B cell (primary cell): ENCODE measurements around the gene CHAF1A. TPM values are rescaled to one million over a fixed set of nuclear protein-coding genes. Genes with fewer than 3 reads are reported as not detected.
A peak's percentile ranks its signal among the peaks of the same experiment; 100 is the strongest.

Experiments
- ATAC-seq: fragments of 200-7000 bp; cut with Tn5 transposase; one replicate; pipeline ENCODE4 v1.10.0; 2021; ENCODE audit warnings: low read depth, mild to moderate bottlenecking, moderate number of reproducible peaks, moderate library complexity
- CTCF ChIA-PET: fragments of 350-600 bp; sonication (Branson Sonifier 250); formaldehyde crosslinking; loops from one replicate; lab custom pipeline; 2021; ENCODE audit warnings: antibody characterized with exemption, inconsistent platforms; lab: Charles Lee
- POLR2A ChIA-PET: fragments of 350-600 bp; sonication (Branson Sonifier 250); formaldehyde crosslinking; loops from one replicate; lab custom pipeline; 2021; ENCODE audit warnings: antibody characterized with exemption; lab: Charles Lee
- DNase-seq: peaks from one replicate; pipeline ENCODE4 v3.0.0; 2013
- H2AFZ ChIP-seq: 2 replicates; pipeline ENCODE4 v1.6.1; 2012; ENCODE audit warnings: mild to moderate bottlenecking, low read depth, low read length; ENCODE audit not compliant: insufficient read depth, poor library complexity, severe bottlenecking
- H3K27ac ChIP-seq, 2 donors: 1 replicate in 1 of 2; 2 replicates in 1 of 2; pipeline ENCODE4 v1.5.1; 2012 to 2013; ENCODE audit warnings: low read length in 2 of 2, mild to moderate bottlenecking in 2 of 2, moderate library complexity in 1 of 2
- H3K27me3 ChIP-seq, 4 experiments: fragments of 200-600 bp in 1 of 4; sonication (generic) in 1 of 4; replicated peaks in 1 of 4; 1 replicate in 2 of 4; 2 replicates in 2 of 4; pipeline versions ENCODE4 v1.6.1 to v1.7.0; 2013 to 2016; ENCODE audit warnings: low read length in 3 of 4, mild to moderate bottlenecking in 2 of 4, mixed read lengths in 1 of 4, moderate library complexity in 1 of 4; ENCODE audit not compliant: insufficient read depth in 4 of 4, control insufficient read depth in 3 of 4; ENCODE audit errors: control extremely low read depth in 1 of 4
- H3K36me3 ChIP-seq, 2 experiments: replicated peaks in 1 of 2; 1 replicate in 1 of 2; 2 replicates in 1 of 2; pipeline versions ENCODE4 v1.6.1 to v1.7.1; 2013; ENCODE audit warnings: low read length in 1 of 2; ENCODE audit not compliant: insufficient read depth in 2 of 2, control insufficient read depth in 1 of 2; ENCODE audit errors: control extremely low read depth in 1 of 2, extremely low read depth in 1 of 2
- H3K4me1 ChIP-seq, 2 donors: fragments of 200-600 bp in 1 of 2; sonication (generic) in 1 of 2; 1 replicate in 1 of 2; 2 replicates in 1 of 2; pipeline versions ENCODE4 v1.5.1 to v1.6.1; 2013 to 2017; ENCODE audit warnings: low read length in 2 of 2; ENCODE audit not compliant: control insufficient read depth in 2 of 2, insufficient read depth in 2 of 2
- H3K4me2 ChIP-seq: replicated peaks from 2 replicates; pipeline ENCODE3; 2012; ENCODE audit warnings: mild to moderate bottlenecking, low read depth, low read length; ENCODE audit not compliant: poor library complexity, severe bottlenecking
- H3K4me3 ChIP-seq, 5 experiments: fragments of 200-600 bp in 1 of 5; sonication (generic) in 1 of 5; 1 replicate in 3 of 5; 2 replicates in 2 of 5; pipeline versions ENCODE4 v1.5.1 to v1.7.0; 2011 to 2016; ENCODE audit warnings: low read length in 4 of 5, mild to moderate bottlenecking in 4 of 5, low read depth in 2 of 5, control low read depth in 1 of 5, moderate library complexity in 1 of 5; ENCODE audit not compliant: insufficient read depth in 1 of 5; ENCODE audit errors: control extremely low read depth in 1 of 5, extremely low read depth in 1 of 5
- H3K79me2 ChIP-seq: fragments of 200-600 bp; sonication (generic); one replicate; pipeline ENCODE4 v1.6.0; 2016; ENCODE audit warnings: low read length; ENCODE audit not compliant: control insufficient read depth, insufficient read depth
- H3K9ac ChIP-seq: fragments of 200-600 bp; sonication (generic); 2 replicates; pipeline ENCODE4 v1.6.1; 2017; ENCODE audit warnings: mild to moderate bottlenecking, low read length, moderate library complexity
- H3K9me3 ChIP-seq, 3 donors: one replicate each; pipeline versions ENCODE4 v1.6.1 to v1.7.1; 2013; ENCODE audit warnings: low read length in 2 of 3; ENCODE audit not compliant: control insufficient read depth in 2 of 3, insufficient read depth in 1 of 3; ENCODE audit errors: control extremely low read depth in 1 of 3
- H4K20me1 ChIP-seq: 2 replicates; pipeline ENCODE4 v1.6.0; 2012; ENCODE audit warnings: mild to moderate bottlenecking, low read length; ENCODE audit not compliant: insufficient read depth, control insufficient read depth, poor library complexity, severe bottlenecking
- H3K27ac Mint-ChIP-seq: one replicate; pipeline ENCODE4 v1.8.0; 2021; ENCODE audit warnings: mixed read lengths
- H3K27me3 Mint-ChIP-seq: one replicate; pipeline ENCODE4 v1.8.0; 2021; ENCODE audit warnings: mixed read lengths
- H3K4me1 Mint-ChIP-seq: one replicate; pipeline ENCODE4 v1.8.0; 2021; ENCODE audit warnings: mixed read lengths
- H3K4me3 Mint-ChIP-seq: one replicate; pipeline ENCODE4 v1.8.0; 2021; ENCODE audit warnings: mixed read lengths
- H3K9me3 Mint-ChIP-seq: one replicate; pipeline ENCODE4 v1.8.0; 2022; ENCODE audit warnings: mixed read lengths; ENCODE audit not compliant: insufficient read depth
- CTCF ChIP-seq: fragments of 200-600 bp; IDR thresholded peaks from one replicate; pipeline ENCODE4 v1.8.0; 2022; ENCODE audit warnings: antibody characterized with exemption, mild to moderate bottlenecking
- EZH2 ChIP-seq: IDR thresholded peaks from 2 replicates; pipeline ENCODE4 v1.6.1; 2012; ENCODE audit warnings: borderline replicate concordance, low read depth, mild to moderate bottlenecking, moderate library complexity, low read length; ENCODE audit not compliant: insufficient read depth, poor library complexity, severe bottlenecking
- WGBS: methylation state at CpG from one replicate; pipeline ENCODE4 v1.1.5; 2013; ENCODE audit warnings: missing lambda C conversion rate; ENCODE audit not compliant: insufficient coverage; 5-methylcytosine and 5-hydroxymethylcytosine counted together
- intact Hi-C: fragments of 100-400 bp; cut with micrococcal nuclease; formaldehyde crosslinking; loops from one replicate; pipeline ENCODE4 v1.10.0; 2022
- polyA plus RNA-seq: library from polyadenylated mRNA; depleted of rRNA; stranded (reverse); fragments of >200 nt; gene quantifications from 2 replicates; pipeline ENCODE4 v1.2.3, GENCODE V29; 2012
- total RNA-seq, 2 donors: library from RNA; stranded (reverse); fragments of 120-200 nt in 1 of 2; gene quantifications; 1 replicate in 1 of 2; 2 replicates in 1 of 2; pipeline versions ENCODE4 v1.2.3 to v1.2.4, GENCODE V29; 2013 to 2022

CHAF1A gene
- total and polyA plus RNA-seq, 2 donors (not counting 1 experiment from before 2014, with no cell fraction given), result 15.1 to 19.7 TPM

DNA sequence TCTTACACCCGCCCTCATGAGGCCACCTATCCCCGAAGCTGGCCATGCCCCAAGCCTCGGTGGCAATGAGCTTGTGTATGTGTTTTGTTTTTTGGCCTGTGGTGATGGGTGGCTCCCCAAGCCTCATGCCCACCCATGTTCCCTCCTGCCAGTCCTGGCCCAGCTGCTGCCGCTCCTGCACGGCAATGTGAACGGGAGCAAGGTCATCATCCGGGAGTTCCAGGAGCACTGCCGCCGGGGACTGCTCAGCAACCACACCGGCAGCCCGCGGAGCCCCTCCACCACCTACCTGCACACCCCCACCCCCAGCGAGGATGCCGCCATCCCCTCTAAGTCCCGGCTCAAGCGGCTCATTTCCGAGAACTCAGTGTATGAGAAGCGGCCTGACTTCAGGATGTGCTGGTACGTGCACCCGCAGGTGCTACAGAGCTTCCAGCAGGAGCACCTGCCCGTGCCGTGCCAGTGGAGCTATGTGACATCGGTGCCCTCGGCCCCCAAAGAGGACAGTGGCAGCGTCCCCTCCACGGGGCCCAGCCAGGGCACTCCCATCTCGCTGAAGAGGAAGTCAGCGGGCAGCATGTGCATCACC is 30.6 kb downstream of the CHAF1A start:
- no peak for ATAC-seq
- Histone ChIP-seq H4K20me1 (no peaks in the 10 kb centered on the region), H3K4me3 (no peak overlapping the region), H3K4me1 (peaks cover 18 to 40% of the 10 kb centered on the region in 2 donors), H3K27me3 (no peaks in the 10 kb centered on the region), H3K4me2 (peak overlapping the region; percentile 67), H2AFZ (no peak overlapping the region), H3K9me3 (no peaks in the 10 kb centered on the region), H3K36me3 (no peaks in the 10 kb centered on the region), H3K27ac (peak overlapping the region in 1 of 2 donors; percentile 78), H3K9ac (no peak overlapping the region), H3K79me2 (peaks cover under 1% of the 10 kb centered on the region)
- ChIA-PET POLR2A (interaction anchor here (0.7 kb wide), 1 partner anchor 1246 kb away, joined by 3 read pairs; no protein-coding TSS in a partner anchor), CTCF (no interaction called here)
- Mint-ChIP-seq H3K27ac (no peak overlapping the region), H3K4me3 (peak overlapping the region; percentile 85), H3K27me3 (no peaks in the 10 kb centered on the region), H3K9me3 (no peaks in the 10 kb centered on the region), H3K4me1 (peaks cover 30% of the 10 kb centered on the region)
- 97% methylated on average over 27 of the region's 28 CpGs for WGBS
- intact Hi-C loops, result no loop called here
- TF ChIP-seq CTCF (no peak), EZH2 (no peak)
- DNase-seq, result peak; percentile 19

GRCh38 chr19:4434391-4434790 is 32.0 kb downstream of the CHAF1A start:
- TF ChIP-seq CTCF (no peak), EZH2 (no peak)
- POLR2A ChIA-PET, result no interaction called here
- no peaks in the 10 kb centered on the region for H3K9me3 Mint-ChIP-seq
- peaks cover 4% of the 10 kb centered on the region for H3K79me2 ChIP-seq
- no peak overlapping the region for H3K4me3 ChIP-seq
- no peaks in the 10 kb centered on the region for H3K9me3 ChIP-seq
- DNase-seq, result peak; percentile 5
- H3K4me3 Mint-ChIP-seq, result no peak overlapping the region
- ATAC-seq, result no peak
- H3K27me3 Mint-ChIP-seq, result no peaks in the 10 kb centered on the region
- H3K4me1 ChIP-seq, result peaks cover 18 to 39% of the 10 kb centered on the region in 2 donors
- H3K36me3 ChIP-seq, result no peaks in the 10 kb centered on the region
- H3K27ac ChIP-seq, result no peak overlapping the region
- intact Hi-C loops, result no loop called here
- H3K27ac Mint-ChIP-seq, result peak overlapping the region; percentile 70
- H3K27me3 ChIP-seq, result no peaks in the 10 kb centered on the region
- WGBS, result 100% methylated on average over 2 of the region's 9 CpGs
- CTCF ChIA-PET, result no interaction called here
- no peak overlapping the region for H3K9ac ChIP-seq
- H4K20me1 ChIP-seq, result no peaks in the 10 kb centered on the region
- no peak overlapping the region for H3K4me2 ChIP-seq
- H2AFZ ChIP-seq, result no peak overlapping the region
- H3K4me1 Mint-ChIP-seq, result peaks cover 30% of the 10 kb centered on the region
